Measurements from ENCODE around the gene SDF2L1. TPM values are rescaled to one million over a fixed set of nuclear protein-coding genes. Genes with fewer than 3 reads are reported as not detected.

The SDF2L1 gene
- total and polyA plus RNA-seq, 9 of the 15 experiments (the other 6 are each of a cell fraction or from before 2014, with no cell fraction given) = 15.1 to 989 (median 124) TPM

DNA sequence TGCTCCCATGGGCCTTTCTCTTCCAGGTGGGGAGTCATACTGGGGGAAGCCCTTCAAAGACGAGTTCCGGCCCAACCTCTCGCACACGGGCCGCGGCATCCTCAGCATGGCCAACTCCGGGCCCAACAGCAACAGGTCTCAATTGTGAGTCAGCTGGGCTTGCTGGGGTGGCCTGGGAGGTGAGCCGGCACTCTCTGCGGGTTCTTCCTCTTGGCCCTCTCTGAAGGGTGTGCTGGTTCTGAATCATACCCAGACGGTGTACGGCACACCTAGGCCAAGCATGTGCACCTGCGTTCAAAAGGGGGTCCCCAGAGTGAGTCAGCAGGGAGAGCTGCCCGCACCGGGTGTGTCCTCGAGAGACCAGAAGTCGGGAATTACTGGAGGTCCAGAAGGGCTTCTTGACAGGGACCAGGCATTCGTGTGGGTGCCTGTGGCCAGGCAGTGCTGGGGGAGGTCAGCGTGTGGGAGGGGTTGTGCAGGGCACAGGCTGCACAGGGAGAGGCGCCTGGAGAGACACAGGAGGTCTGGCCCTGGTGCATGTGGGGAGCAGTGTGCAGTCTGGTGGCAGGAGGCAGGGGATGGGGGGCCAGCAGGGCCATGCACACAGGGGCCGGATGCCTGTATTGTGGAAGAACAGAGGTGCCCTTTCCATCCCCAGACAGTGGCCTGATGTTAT, 46.7 kb downstream of the SDF2L1 start (continued):
- TF ChIP-seq HMGXB4 (CRISPR knock-in tag; IDR thresholded peaks at IDR 0.05) (peak; percentile 40; the same call in 1 of the 2 replicates), NR1H2 (CRISPR knock-in tag; IDR thresholded peaks at IDR 0.05) (0 out of 2 replicates have a peak, but pooled peaks have one; percentile 17), CAMTA2 (CRISPR knock-in tag; conservative IDR thresholded peaks at IDR 0.05) (0 out of 2 replicates have a peak, but pooled peaks have one; percentile 43), ARID4B (CRISPR knock-in tag; IDR thresholded peaks at IDR 0.05) (no peak), ZBTB17 (CRISPR knock-in tag; IDR thresholded peaks at IDR 0.05) (no peak), SUPT5H (IDR thresholded peaks at IDR 0.05) (peak; percentile 52), STAT6 (CRISPR knock-in tag; IDR thresholded peaks at IDR 0.05) (peak; percentile 60; the same call in 1 of the 2 replicates), POLR2B (IDR thresholded peaks at IDR 0.05; ENCODE audit: low read depth, partially characterized antibody) (peak; percentile 26), ZNF354B (CRISPR knock-in tag; IDR thresholded peaks at IDR 0.05) (no peak), YY1 (IDR thresholded peaks at IDR 0.05; ENCODE audit: borderline replicate concordance in 1 of 3, control insufficient read depth in 1 of 3, extremely low read depth in 1 of 3, insufficient read depth in 3 of 3, insufficient read length in 1 of 3, insufficient replicate concordance in 2 of 3, low read depth in 1 of 3, low read length in 2 of 3) (peak in 1 of 3 experiments; percentile 9), MYNN (IDR thresholded peaks at IDR 0.05) (peak; percentile 57; the same call in 1 of the 2 replicates), MYNN (CRISPR knock-in tag; IDR thresholded peaks at IDR 0.05) (no peak), IRF2 (CRISPR knock-in tag; IDR thresholded peaks at IDR 0.05) (peak; percentile 85; the same call in 1 of the 2 replicates)
- TF ChIP-seq, protein P1, sequence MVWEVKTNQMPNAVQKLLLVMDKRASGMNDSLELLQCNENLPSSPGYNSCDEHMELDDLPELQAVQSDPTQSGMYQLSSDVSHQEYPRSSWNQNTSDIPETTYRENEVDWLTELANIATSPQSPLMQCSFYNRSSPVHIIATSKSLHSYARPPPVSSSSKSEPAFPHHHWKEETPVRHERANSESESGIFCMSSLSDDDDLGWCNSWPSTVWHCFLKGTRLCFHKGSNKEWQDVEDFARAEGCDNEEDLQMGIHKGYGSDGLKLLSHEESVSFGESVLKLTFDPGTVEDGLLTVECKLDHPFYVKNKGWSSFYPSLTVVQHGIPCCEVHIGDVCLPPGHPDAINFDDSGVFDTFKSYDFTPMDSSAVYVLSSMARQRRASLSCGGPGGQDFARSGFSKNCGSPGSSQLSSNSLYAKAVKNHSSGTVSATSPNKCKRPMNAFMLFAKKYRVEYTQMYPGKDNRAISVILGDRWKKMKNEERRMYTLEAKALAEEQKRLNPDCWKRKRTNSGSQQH (CRISPR knock-in tag; IDR thresholded peaks at IDR 0.05) = peak; percentile 63; the same call in 1 of the 2 replicates
- TF ChIP-seq, protein P2, sequence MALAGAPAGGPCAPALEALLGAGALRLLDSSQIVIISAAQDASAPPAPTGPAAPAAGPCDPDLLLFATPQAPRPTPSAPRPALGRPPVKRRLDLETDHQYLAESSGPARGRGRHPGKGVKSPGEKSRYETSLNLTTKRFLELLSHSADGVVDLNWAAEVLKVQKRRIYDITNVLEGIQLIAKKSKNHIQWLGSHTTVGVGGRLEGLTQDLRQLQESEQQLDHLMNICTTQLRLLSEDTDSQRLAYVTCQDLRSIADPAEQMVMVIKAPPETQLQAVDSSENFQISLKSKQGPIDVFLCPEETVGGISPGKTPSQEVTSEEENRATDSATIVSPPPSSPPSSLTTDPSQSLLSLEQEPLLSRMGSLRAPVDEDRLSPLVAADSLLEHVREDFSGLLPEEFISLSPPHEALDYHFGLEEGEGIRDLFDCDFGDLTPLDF (CRISPR knock-in tag; IDR thresholded peaks at IDR 0.05) = peak; percentile 37; the same call in 1 of the 2 replicates
